ENCODE data around the gene PIAS4. TPM values are rescaled to one million over a fixed set of nuclear protein-coding genes. Genes with fewer than 3 reads are reported as not detected.
"Not testable (repeated sequence)": the region's sequence is repeated elsewhere in the genome, so short reads cannot be mapped to it uniquely, and the experiment has no call there.

The PIAS4 gene
- total RNA-seq, 2 donors from 2014 or later = 12.7 to 17.1 TPM

- H3K36me3 ChIP-seq (replicated peaks in 1 of 2; ENCODE audit: insufficient read depth in 1 of 2, low read depth in 2 of 2) = peaks cover 23 to 36% of the 10 kb centered on the region in 2 donors
- 93 to 95% methylated on average over 7 to 28 of the region's 35 CpGs for WGBS, 2 donors
- no peak for DNase-seq
- no peaks in the 10 kb centered on the region for H3K9me3 ChIP-seq
- TF ChIP-seq POLR2A (IDR thresholded peaks at IDR 0.05) = no peak
- no peak for TF ChIP-seq CTCF (IDR thresholded peaks at IDR 0.05)
- no peaks in the 10 kb centered on the region for H3K27me3 ChIP-seq
- no peak overlapping the region for H3K4me3 ChIP-seq
- intact Hi-C loops (cut with DNase I) = no loop called here
- no peak for ATAC-seq
- peaks cover 36% of the 10 kb centered on the region for H3K4me1 ChIP-seq
- H3K27ac ChIP-seq = no peak overlapping the region
Measured at GRCh38 chr19:3963458-3964255, 43.9 kb upstream of the PIAS4 start.

GRCh38 chr19:3964256-3965194 lies 43.0 kb upstream of the PIAS4 start:
- no peaks in the 10 kb centered on the region for H3K27me3 ChIP-seq
- H3K4me1 ChIP-seq = peaks cover 44% of the 10 kb centered on the region
- no peak overlapping the region for H3K27ac ChIP-seq
- intact Hi-C loops (cut with DNase I) = no loop called here
- peaks cover 17 to 32% of the 10 kb centered on the region in 2 donors for H3K36me3 ChIP-seq (replicated peaks in 1 of 2; ENCODE audit: insufficient read depth in 1 of 2, low read depth in 2 of 2)
- WGBS, 2 donors = 90 to 94% methylated on average over 43 of the region's 60 CpGs
- TF ChIP-seq CTCF (IDR thresholded peaks at IDR 0.05) (no peak), POLR2A (IDR thresholded peaks at IDR 0.05) (no peak)
- H3K9me3 ChIP-seq = no peaks in the 10 kb centered on the region
- no peak overlapping the region for H3K4me3 ChIP-seq
- ATAC-seq (no peak), DNase-seq (no peak)

GRCh38 chr19:3966051-3967017 lies 41.2 kb upstream of the PIAS4 start:
- no peak for TF ChIP-seq CTCF (IDR thresholded peaks at IDR 0.05)
- TF ChIP-seq POLR2A (IDR thresholded peaks at IDR 0.05) = peak in 1 of 3 donors; percentile 19
- Histone ChIP-seq H3K4me1 (peaks cover 53% of the 10 kb centered on the region), H3K27ac (peak overlapping the region; percentile 82 to 94 (median 92)), H3K36me3 (replicated peaks in 1 of 2; ENCODE audit: insufficient read depth in 1 of 2, low read depth in 2 of 2) (peaks cover 17 to 21% of the 10 kb centered on the region in 2 donors), H3K9me3 (no peaks in the 10 kb centered on the region), H3K27me3 (no peaks in the 10 kb centered on the region), H3K4me3 (no peak overlapping the region)
- peak; percentile 83 to 91 (median 89) for DNase-seq
- intact Hi-C loops (cut with DNase I) = no loop called here
- ATAC-seq = peak; percentile 38
- 42 to 45% methylated on average over 20 to 30 of the region's 30 CpGs for WGBS, 2 donors

- H3K9me3 ChIP-seq; H3K27me3 ChIP-seq; DNase-seq; ATAC-seq; H3K4me3 ChIP-seq; intact Hi-C loops (cut with DNase I): not testable (repeated sequence)
- H3K4me1 ChIP-seq = peaks cover 61% of the 10 kb centered on the region
- peaks cover 9 to 14% of the 10 kb centered on the region in 2 donors for H3K36me3 ChIP-seq (replicated peaks in 1 of 2; ENCODE audit: insufficient read depth in 1 of 2, low read depth in 2 of 2)
- WGBS, 2 donors = 87 to 92% methylated on average over 12 of the region's 12 CpGs
- H3K27ac ChIP-seq = peak overlapping the region; percentile 82 to 94 (median 92)
Measured at GRCh38 chr19:3967983-3968382, 39.6 kb upstream of the PIAS4 start.

Data from body of pancreas (tissue), 4 donors.